RPMI7951 (cell line): Measurements from ENCODE around the gene PDCD2. TPM values are rescaled to one million over a fixed set of nuclear protein-coding genes. Genes with fewer than 3 reads are reported as not detected.
"Not testable (repeated sequence)": the region's sequence is repeated elsewhere in the genome, so short reads cannot be mapped to it uniquely, and the experiment has no call there.

Experiments
- DNase-seq: peaks from one replicate; pipeline ENCODE4 v3.0.0-alpha.2; 2012; ENCODE audit warnings: low read depth
- total RNA-seq: library from RNA; depleted of rRNA; stranded (reverse); fragments of >200 nt; shearing (Covaris generic); gene quantifications from 2 replicates; pipeline ENCODE4 v1.2.3, GENCODE V29; 2014; rRNA removed

PDCD2 gene, protein sequence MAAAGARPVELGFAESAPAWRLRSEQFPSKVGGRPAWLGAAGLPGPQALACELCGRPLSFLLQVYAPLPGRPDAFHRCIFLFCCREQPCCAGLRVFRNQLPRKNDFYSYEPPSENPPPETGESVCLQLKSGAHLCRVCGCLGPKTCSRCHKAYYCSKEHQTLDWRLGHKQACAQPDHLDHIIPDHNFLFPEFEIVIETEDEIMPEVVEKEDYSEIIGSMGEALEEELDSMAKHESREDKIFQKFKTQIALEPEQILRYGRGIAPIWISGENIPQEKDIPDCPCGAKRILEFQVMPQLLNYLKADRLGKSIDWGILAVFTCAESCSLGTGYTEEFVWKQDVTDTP
- 88.2 and 110 TPM in 2 replicates for total RNA-seq

- DNase-seq = peak; percentile 92
Measured at GRCh38 chr6:170584181-170584953, at the start of gene PDCD2. PDCD2 (minus strand) TSS chr6:170584637; CDS start chr6:170584581, 56 bp downstream.

DNA sequence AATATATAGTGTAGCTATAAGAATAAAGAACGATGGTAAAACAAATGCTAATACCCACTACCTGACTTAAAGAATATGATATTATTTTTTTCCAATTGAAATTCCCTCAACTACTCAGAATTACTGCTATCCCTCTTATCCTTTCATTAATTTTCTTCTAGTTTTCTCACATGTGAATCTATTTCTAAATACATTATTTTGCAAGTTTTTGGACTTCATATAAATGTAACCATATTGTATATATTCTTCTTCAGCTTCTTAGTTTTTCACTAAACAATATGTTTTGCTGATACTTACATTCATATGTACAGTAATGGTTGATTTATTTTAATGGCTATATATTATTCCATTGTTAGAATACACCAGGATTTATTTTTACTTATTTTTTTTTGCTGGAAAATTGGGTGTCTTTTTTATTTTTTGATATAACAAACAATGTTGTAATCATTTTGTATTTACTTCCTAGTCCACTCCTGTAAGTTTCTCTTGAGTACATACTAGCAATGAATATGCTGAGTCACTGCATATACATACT, 31.6 kb upstream of the PDCD2 start:
- not testable (repeated sequence) for DNase-seq

GRCh38 chr6:170612256-170612804, 27.9 kb upstream of the PDCD2 start:
- DNase-seq = not testable (repeated sequence)

GRCh38 chr6:170609225-170609624, 24.8 kb upstream of the PDCD2 start:
- DNase-seq = not testable (repeated sequence)

- DNase-seq = no peak
Measured at GRCh38 chr6:170605574-170606259, 21.3 kb upstream of the PDCD2 start.

DNA sequence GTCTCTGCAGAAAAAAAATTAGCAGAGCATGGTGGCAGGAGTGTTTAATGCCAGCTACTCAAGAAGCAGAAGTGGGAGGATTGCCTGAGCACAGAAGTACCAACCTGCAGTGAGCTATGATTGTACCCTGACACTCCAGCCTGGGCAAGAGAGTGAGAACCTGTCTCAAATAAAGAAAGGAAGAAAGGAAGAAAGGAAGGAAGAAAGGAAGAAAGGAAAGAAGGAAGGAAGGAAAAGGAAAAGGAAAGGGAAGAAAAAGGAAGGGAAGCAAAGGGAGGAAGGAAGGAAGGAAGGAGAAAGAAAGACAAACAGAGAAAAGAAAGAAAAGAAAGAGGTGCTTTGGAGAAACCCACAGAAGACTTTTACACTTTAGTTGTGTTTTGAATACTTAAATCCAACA, 12.8 kb upstream of the PDCD2 start:
- no peak for DNase-seq

DNA sequence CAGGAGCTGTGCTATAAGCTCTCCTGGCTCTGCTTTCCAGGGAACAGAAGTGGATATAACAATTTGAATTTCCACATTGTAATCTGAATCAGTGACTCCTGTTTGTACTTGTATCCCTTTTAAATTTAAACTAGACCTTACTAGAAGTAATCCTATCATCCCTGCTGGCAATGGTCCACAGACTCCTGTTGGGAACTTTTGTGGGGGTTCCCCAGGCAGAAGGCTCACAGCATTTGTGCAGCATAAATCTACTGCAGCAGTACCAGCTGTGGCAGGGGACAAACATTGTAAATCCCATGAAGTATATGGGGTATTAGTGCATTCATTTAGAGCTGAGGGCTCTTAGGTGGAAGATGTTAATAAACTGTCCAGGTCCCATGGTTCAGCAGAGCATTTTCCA, 12.0 kb upstream of the PDCD2 start:
- no peak for DNase-seq

- DNase-seq = no peak
Measured at GRCh38 chr6:170590725-170591124, 6.3 kb upstream of the PDCD2 start.

GRCh38 chr6:170584954-170585498, 589 bp upstream of the PDCD2 start:
- DNase-seq = no peak

DNA sequence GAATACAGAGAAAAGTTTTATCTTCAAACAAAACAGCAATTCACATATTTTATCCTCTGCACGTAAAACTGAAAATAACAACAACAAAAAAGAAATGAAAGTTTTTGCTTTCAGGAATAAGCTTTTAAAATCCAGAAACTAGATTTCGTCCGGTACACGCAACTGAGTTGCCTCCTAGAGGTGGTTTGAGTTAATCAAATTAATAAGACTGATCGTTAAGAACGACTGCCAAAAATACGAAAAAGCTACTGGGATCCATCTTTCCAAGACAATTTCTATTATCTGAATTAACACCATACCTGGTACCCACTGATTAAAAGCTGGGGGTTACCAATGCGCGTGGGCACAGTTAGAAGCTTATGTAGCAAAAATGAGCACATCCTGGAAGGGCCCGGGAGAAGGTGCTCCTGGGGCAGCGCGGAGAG, 669 bp downstream of the PDCD2 start:
- DNase-seq = no peak

GRCh38 chr6:170578909-170579308, 5.5 kb downstream of the PDCD2 start:
- no peak for DNase-seq

DNA sequence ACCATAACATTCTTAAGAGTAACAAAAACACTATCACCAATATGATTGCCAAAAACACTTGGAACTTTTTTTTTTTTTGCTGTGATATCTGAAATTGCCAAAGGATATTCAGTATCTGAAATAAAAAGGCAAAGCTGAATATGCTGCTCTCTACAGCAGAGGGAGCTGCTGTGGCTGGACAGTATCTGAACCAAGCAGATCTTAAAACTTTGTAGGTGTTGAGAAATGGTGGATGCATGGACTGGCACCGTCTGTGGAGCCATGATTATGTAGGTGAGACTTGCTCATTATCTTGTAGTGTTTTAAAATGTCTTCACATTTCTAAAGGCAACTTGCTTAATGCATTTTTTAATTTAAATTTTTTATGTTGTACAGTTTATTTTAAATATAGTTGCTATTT, 9.2 kb downstream of the PDCD2 start:
- no peak for DNase-seq

DNA sequence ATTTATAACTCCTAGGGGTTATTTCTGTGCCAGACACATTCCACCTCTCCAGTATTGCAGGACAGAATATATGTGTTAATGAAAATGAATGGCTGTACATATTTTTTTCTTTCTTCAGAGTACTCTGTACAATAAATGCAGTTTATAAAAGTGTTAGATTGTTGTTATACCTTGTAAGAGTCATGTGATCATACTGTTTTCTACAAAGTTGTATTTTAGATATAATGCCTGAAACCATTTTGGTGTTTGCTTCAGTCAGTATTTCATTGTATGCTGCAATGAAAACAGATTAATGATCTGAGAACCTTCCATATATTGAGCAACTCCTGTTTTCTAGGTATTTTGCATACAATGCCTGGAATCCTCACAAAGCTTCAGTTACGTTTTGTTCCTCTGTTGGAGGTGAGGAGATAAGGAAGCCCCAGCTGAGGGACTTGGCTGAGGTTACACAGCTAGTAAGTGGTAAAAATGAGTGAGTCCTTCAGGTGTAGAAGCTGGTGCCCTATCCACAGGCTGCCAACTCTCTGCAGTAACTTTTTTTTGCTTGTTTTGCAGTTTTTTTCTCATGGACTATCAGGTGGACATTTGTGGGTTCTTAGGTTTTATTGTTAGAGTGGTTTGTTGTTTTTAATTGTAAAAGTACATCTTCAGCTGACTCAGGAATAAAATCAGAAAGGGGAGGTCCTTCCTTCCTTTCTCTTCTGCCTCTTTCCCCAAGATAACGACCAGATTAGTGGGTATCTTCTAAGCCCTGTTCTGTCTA, 11.6 kb downstream of the PDCD2 start:
- DNase-seq = no peak

DNA sequence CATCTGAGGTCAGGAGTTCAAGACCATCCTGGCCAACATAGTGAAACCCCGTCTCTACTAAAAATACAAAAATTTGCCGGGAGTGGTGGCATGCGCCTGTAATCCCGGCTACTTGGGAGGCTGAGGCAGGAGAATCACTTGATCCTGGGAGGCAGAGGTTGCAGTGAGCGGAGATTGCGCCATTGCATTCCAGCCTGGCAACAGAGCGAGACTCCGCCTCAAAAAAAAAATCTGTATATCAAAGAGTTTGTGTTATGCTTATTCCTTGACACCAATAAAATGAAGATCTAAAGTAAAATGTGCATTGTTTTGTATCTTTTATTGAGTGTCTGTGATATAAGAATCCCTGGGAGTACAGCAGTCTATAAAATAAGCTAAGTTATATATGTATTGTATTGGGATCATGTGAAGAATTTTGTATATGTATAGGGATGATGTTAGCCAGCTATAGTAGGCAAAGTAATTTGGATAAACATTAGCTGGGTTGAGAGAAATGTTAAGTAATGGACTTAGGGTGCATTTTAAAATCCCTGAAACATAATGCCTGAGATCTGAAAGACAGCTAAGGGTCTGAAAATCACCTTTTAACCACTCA, 19.4 kb downstream of the PDCD2 start:
- DNase-seq = no peak

GRCh38 chr6:170561555-170561954, 22.9 kb downstream of the PDCD2 start:
- no peak for DNase-seq

- no peak for DNase-seq
Measured at GRCh38 chr6:170555305-170555704, 29.1 kb downstream of the PDCD2 start.

- no peak for DNase-seq
Measured at GRCh38 chr6:170554796-170555137, 29.7 kb downstream of the PDCD2 start.

DNA sequence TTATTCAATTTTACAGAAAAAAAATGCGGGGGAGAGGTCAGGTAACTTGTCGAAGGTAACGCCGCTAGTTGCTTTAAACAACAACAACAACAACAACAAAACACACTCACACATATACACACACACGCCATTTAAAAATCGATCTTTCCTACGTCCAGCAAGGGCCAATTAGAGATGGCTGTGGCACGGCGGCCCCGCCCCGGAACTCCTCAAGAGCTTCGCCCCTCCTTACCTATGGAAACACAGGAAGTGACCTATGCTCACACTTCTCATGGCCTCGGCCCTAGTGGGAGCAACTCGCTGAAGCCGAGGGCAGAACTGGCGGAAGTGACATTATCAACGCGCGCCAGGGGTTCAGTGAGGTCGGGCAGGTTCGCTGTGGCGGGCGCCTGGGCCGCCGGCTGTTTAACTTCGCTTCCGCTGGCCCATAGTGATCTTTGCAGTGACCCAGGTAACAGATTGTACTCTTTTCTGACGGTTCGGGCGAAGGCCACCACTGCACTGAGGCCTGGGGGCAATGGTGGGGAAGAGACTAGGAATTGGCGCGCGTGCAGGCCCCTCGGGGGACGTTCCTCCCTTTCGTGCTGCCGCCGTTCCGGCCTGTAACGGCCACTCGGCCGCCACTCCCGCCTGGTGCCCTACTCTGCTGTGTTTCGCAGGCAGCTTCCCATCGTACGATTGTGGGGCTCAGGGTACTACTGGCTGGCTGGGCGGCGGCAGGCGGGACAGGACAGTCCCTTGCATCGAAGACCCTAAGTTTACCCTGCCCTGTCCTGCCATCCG, 30.2 kb downstream of the PDCD2 start, which contains the start of gene TBP:
TBP (plus strand) TSS at position 357 of the 783 bp plus-strand sequence. CDS start 2,661 bp downstream, outside the sequence.
- peak; percentile 99 for DNase-seq

DNA sequence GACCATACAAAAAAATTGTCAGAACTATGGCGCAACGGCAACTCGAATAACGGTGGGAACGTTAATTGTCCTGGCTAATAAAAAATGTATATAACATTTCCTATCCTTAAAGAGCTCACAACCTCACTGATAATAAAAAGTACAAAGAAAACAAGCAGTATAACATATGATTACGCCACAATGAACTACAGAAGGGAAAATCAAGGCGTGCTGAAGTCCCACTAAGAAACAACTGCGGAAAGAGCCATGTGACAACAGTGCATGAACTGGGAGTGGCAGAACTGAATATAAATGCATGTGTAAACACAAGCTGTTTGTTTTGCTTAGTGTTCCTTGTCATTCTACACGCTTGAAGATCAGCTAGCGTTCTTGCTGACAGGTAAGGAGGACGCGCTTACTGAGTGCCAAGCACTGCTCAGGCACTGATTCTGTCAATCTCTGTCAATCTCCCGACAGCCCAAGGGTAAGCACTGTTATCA, 30.9 kb downstream of the PDCD2 start:
- no peak for DNase-seq
